HFFc6 (cell line): ENCODE results near the gene AACS. TPM values are rescaled to one million over a fixed set of nuclear protein-coding genes. Genes with fewer than 3 reads are reported as not detected.
"Not testable (repeated sequence)": the region's sequence is repeated elsewhere in the genome, so short reads cannot be mapped to it uniquely, and the experiment has no call there.

Source experiments
- DNase-seq: peaks from one replicate; pipeline ENCODE4 v3.0.0-alpha.2; 2018
- H3K27ac Mint-ChIP-seq: 2 replicates; pipeline ENCODE4 v1.8.0; 2020; ENCODE audit warnings: mild to moderate bottlenecking, mixed read lengths
- H3K27me3 Mint-ChIP-seq: 2 replicates; pipeline ENCODE4 v1.8.0; 2021; ENCODE audit warnings: mild to moderate bottlenecking, moderate library complexity, mixed read lengths; ENCODE audit not compliant: insufficient read depth
- H3K36me3 Mint-ChIP-seq: 2 replicates; pipeline ENCODE4 v1.8.0; 2021; ENCODE audit warnings: low read depth, mixed read lengths
- H3K4me1 Mint-ChIP-seq: 2 replicates; pipeline ENCODE4 v1.8.0; 2020; ENCODE audit warnings: low read depth, mixed read lengths
- H3K4me3 Mint-ChIP-seq: 2 replicates; pipeline ENCODE4 v1.8.0; 2020; ENCODE audit warnings: mild to moderate bottlenecking, moderate library complexity, mixed read lengths
- H3K9me3 Mint-ChIP-seq: 2 replicates; pipeline ENCODE4 v1.8.0; 2020; ENCODE audit warnings: mild to moderate bottlenecking, mixed read lengths
- CTCF ChIP-seq: fragments of 200-600 bp; sonication (generic); IDR thresholded peaks from 2 replicates; pipeline ENCODE4 v1.5.0; 2021; ENCODE audit warnings: antibody characterized with exemption, mild to moderate bottlenecking
- total RNA-seq, 6 experiments: library from RNA; stranded (reverse); fragmentation: NEBNext Ultra II Directional; extraction: Animal tissue kit (Norgen Biotek cat#: 25700); gene quantifications; 2 replicates in 1 of 6; 3 replicates in 5 of 6; pipeline ENCODE4 v1.2.3, GENCODE V29; 2021

Gene AACS
- total RNA-seq, 6 experiments from 2014 or later: 21.6 to 29.5 (median 24.2) TPM

DNA sequence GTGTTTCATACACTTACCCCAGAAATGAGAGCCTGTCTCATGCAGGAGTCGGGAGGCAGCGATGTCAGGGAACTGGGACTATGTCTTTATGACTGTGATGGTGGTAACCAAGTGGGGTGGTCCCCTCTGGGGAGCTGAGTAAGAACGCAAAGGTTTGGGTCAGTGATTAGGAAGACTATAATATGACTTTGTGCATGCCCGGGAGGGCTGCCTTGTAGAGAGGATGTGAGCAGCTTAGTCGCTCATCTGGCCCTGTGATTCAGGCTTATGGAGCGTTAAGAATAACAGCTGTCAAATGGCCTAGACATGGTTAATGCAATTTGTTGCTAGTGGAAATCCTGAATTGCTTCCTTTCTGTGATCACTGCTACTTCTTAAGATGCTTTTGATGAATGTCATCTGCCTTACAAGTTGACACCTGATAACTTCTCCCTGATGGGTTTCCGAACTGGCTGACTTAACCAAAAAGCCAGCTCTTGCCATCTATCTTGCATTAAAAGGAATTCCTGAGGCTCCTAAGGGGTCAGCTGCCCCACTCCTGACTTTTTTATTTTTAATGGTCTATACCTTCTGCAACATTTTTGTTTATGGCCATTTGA, 35.4 kb upstream of the AACS start:
- H3K27ac Mint-ChIP-seq: no peak overlapping the region
- H3K9me3 Mint-ChIP-seq: peaks cover 2% of the 10 kb centered on the region; the same call in 1 of the 2 replicates

GRCh38 chr12:125031471-125031870, 33.8 kb upstream of the AACS start:
- not testable (repeated sequence) for H3K4me1 Mint-ChIP-seq, H3K9me3 Mint-ChIP-seq, H3K27me3 Mint-ChIP-seq, H3K36me3 Mint-ChIP-seq, H3K4me3 Mint-ChIP-seq, DNase-seq, H3K27ac Mint-ChIP-seq

More for the DNA sequence above, 35.4 kb upstream of the AACS start:
- TF ChIP-seq CTCF: no peak
- H3K27me3 Mint-ChIP-seq: peaks cover 4% of the 10 kb centered on the region; the same call in 1 of the 2 replicates
- H3K4me3 Mint-ChIP-seq: no peak overlapping the region
- no peaks in the 10 kb centered on the region for H3K4me1 Mint-ChIP-seq
- H3K36me3 Mint-ChIP-seq: no peaks in the 10 kb centered on the region
- no peak for DNase-seq

DNA sequence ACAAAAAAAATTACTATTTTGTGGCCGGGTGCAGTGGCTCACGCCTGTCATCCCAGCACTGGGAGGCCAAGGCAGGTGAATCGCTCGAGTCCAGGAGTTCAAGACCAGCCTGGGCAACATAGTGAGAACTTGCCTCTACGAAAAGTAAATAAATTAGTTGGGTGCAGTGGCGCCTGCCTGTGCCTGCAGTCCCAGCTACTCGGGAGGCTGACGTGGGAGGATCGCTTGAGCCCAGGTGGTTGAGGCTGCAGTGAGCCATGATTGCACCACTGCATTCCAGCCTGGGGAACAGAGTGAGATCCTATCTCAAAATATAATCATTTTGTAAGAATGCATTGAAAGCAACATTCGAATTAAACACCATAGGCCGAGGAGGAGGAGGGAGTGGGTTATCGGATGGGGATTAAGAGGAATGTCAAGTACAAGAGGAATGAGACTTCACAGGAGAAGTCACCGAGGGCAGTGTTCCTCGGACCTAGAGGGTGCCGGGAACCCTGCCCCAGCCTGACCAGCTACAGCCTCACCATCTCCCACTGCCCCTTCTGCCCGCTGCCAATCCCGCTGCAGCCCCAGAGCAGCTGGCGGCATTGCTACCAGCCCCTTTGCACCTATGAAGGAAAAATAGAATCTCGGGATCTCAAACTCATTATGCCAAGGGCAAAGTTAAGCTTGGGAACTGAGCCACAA, 32.6 kb upstream of the AACS start:
- no peaks in the 10 kb centered on the region for H3K4me1 Mint-ChIP-seq
- H3K27ac Mint-ChIP-seq: no peak overlapping the region
- H3K4me3 Mint-ChIP-seq: no peak overlapping the region
- H3K36me3 Mint-ChIP-seq: no peaks in the 10 kb centered on the region
- no peak for DNase-seq
- TF ChIP-seq CTCF: no peak
- peaks cover 7% of the 10 kb centered on the region; the same call in 1 of the 2 replicates for H3K9me3 Mint-ChIP-seq
- peaks cover 6% of the 10 kb centered on the region for H3K27me3 Mint-ChIP-seq

DNA sequence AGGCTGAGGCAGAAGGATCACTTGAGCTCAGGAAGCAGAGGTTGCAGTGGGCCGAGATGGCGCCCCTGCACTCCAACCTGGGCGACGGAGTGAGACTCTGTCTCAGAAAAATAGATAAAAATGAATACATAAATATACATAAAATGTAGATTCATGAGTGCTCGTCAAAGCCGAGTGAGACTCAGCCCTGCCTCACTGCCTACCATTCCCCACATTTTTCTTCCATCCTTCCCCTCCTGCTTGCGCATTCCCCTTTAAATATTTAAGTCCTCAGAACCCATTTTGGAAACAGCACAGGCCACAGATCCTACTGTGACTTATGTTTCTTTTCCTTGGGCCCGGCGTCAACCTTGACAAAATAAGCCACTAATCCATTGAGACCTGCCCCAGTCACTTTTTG, 31.9 kb upstream of the AACS start:
- Mint-ChIP-seq H3K36me3 (no peaks in the 10 kb centered on the region), H3K4me1 (no peaks in the 10 kb centered on the region), H3K27me3 (peaks cover 6% of the 10 kb centered on the region), H3K27ac (no peak overlapping the region), H3K4me3 (no peak overlapping the region), H3K9me3 (peaks cover 7% of the 10 kb centered on the region; the same call in 1 of the 2 replicates)
- no peak for DNase-seq
- TF ChIP-seq CTCF: no peak

DNA sequence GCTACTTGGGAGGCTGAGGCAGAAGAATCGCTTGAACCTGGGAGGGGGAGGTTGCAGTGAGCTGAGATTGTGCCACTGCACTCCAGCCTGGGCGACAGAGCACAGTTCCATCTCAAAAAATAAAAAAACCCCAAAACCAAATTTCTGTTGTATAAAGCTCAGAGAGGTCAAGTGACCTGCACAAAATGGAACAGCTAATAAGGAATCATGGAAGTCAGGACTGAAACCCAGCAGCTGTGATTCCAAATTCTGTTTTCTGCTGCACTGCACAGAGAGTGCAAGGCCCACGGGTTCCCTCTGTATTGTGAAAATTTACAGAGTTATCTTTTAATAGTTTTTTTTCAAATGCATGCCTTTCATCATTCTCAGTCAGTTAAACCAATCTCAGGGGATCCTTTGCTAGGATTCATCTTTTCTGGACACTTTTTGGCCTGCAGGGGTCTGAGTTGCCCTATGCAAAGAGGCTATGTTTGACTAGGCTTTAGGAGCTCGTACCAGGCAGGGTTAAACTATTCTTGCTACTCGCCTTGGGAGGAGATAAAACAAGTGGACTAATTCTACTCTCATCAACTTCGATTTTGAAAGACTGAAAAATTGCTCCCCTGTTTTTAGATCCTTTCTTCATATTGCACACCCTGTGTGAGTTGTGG, 26.1 kb upstream of the AACS start:
- H3K27ac Mint-ChIP-seq: no peak overlapping the region
- no peak overlapping the region for H3K4me3 Mint-ChIP-seq
- peaks cover 2% of the 10 kb centered on the region for H3K27me3 Mint-ChIP-seq
- no peaks in the 10 kb centered on the region for H3K36me3 Mint-ChIP-seq
- H3K4me1 Mint-ChIP-seq: no peaks in the 10 kb centered on the region
- H3K9me3 Mint-ChIP-seq: peaks cover 7% of the 10 kb centered on the region; the same call in 1 of the 2 replicates
- DNase-seq: no peak
- peak; percentile 21; the same call in 1 of the 2 replicates for TF ChIP-seq CTCF

- H3K36me3 Mint-ChIP-seq: no peaks in the 10 kb centered on the region
Observed at GRCh38 chr12:125049093-125049458, 16.2 kb upstream of the AACS start.

More at GRCh38 chr12:125049093-125049458, 16.2 kb upstream of the AACS start:
- H3K9me3 Mint-ChIP-seq: no peaks in the 10 kb centered on the region
- DNase-seq: no peak
- TF ChIP-seq CTCF: no peak
- H3K27ac Mint-ChIP-seq: no peak overlapping the region
- peak overlapping the region; percentile 74 for H3K4me3 Mint-ChIP-seq
- H3K27me3 Mint-ChIP-seq: peaks cover 4% of the 10 kb centered on the region; the same call in 1 of the 2 replicates
- peaks cover 5% of the 10 kb centered on the region; the same call in 1 of the 2 replicates for H3K4me1 Mint-ChIP-seq
